NCI-H69 (cell line): Measurements from ENCODE around the gene SLC39A11.
"Not testable (repeated sequence)": the region's sequence is repeated elsewhere in the genome, so short reads cannot be mapped to it uniquely, and the experiment has no call there.

Source experiments
- DNase-seq: peaks from one replicate; lab custom pipeline; 2025; lab: John Stamatoyannopoulos, UW

The SLC39A11 gene

DNA sequence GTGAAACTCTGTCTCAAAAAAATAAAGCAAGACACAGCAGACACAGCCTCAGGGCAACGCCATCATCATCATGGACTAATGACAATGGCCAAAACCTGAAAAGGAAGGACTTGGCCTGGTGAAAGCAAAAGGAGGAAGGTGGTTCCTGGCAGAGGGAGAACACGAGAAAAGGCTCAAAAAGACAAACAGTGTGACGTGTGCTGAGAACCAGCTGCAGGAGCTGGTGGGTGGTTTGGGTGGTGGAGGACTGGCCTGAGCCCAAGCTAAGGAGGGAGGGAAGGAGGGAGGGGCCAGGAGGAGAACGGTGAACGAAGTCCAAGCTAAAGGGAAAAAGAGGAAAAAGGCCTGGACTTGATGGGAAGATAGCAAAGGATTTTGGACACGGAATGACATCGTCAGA lies 85.1 kb downstream of the SLC39A11 start:
- peak; percentile 86 for DNase-seq

DNA sequence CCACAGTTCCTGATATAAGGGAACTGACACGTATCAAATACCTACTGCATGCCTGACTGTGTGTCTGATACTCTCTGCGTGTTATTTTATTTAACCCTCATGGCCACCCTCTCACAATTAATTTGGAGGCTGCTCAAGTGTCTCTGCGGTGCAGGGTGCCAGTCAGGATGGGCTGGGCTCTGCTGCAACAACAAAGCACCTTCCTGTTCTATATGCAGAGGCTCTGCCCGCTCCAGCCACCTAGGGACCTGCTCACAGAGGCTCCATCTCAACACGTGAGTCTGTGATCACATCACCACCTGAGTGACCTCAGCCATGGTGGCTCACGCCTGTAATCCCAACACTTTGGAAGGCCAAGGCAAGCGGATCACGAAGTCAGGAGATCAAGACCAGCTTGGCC lies 87.1 kb downstream of the SLC39A11 start:
- no peak for DNase-seq

GRCh38 chr17:73003487-73003886 lies 89.0 kb downstream of the SLC39A11 start:
- no peak for DNase-seq

GRCh38 chr17:73000832-73001231 lies 91.7 kb downstream of the SLC39A11 start:
- no peak for DNase-seq

GRCh38 chr17:72999474-72999873 lies 93.0 kb downstream of the SLC39A11 start:
- peak; percentile 60 for DNase-seq

GRCh38 chr17:72998343-72998742 lies 94.1 kb downstream of the SLC39A11 start:
- DNase-seq = peak; percentile 97

GRCh38 chr17:72997559-72997958 lies 94.9 kb downstream of the SLC39A11 start:
- peak; percentile 87 for DNase-seq

DNA sequence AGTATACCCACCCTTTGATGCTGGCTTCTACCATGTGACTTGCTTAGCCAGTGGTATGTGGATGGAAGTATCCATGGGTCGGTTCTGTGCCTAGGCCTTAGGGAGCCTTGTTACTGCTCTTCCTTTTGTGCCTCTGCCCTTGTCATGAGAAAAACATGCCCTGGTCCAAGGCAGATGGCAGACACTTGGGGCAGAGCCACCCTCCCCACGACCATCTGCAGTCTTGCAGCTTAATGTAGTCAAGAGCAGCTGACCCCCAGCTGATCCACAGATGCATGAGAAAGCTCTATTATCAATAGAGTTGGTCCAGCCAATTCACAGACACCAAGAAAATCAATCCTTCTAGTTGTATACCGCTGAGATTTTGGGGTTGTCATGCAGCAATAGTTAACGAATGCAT lies 95.7 kb downstream of the SLC39A11 start:
- peak; percentile 54 for DNase-seq

- DNase-seq = no peak
Observed at GRCh38 chr17:72995008-72995656, 97.4 kb downstream of the SLC39A11 start.

GRCh38 chr17:72992783-72993467 lies 99.6 kb downstream of the SLC39A11 start:
- not testable (repeated sequence) for DNase-seq

DNA sequence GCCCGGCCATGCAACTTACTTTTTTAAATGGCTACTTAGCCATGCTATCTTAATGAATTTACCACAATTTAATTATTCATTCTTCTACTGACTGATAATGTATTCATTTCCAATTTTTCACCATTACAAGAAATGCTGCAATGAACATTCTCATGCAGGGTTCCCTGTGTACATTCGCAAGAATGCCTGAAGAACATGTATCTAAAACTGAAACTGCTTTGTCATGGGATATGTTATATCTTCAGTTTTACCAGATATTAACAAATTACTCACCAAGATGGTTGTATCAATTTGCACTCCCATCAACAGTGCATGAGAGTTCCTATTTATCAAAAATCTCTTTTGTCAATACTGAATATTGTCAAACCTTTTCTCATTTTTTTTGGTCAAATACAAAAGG lies 100.8 kb downstream of the SLC39A11 start:
- no peak for DNase-seq

- no peak for DNase-seq
Observed at GRCh38 chr17:72989074-72989610, 103.3 kb downstream of the SLC39A11 start.

GRCh38 chr17:72988451-72988850 lies 104.0 kb downstream of the SLC39A11 start:
- no peak for DNase-seq

DNA sequence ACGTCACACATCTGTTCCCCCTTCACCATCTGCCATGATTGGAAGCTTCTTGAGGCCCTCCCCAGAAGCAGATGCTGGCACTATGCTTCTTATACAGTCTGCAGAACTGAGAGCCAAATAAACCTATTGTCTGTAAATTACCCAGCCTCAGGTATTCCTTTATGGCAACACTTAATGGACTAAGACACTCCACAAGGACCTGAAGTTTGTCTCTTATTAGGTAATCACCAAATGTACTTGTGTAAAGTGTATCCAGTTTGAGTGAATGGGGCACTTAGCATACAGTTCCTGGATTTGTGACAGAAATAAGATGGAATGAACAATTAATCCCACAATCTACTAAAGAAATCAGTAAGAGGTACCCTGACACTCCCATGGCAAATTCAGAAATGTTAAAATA lies 105.3 kb downstream of the SLC39A11 start:
- peak; percentile 28 for DNase-seq

- DNase-seq = peak; percentile 93
Observed at GRCh38 chr17:72985882-72986720, 106.4 kb downstream of the SLC39A11 start.

GRCh38 chr17:72984926-72985325 lies 107.6 kb downstream of the SLC39A11 start:
- peak; percentile 30 for DNase-seq

GRCh38 chr17:72984145-72984925 lies 108.2 kb downstream of the SLC39A11 start:
- DNase-seq = no peak

DNA sequence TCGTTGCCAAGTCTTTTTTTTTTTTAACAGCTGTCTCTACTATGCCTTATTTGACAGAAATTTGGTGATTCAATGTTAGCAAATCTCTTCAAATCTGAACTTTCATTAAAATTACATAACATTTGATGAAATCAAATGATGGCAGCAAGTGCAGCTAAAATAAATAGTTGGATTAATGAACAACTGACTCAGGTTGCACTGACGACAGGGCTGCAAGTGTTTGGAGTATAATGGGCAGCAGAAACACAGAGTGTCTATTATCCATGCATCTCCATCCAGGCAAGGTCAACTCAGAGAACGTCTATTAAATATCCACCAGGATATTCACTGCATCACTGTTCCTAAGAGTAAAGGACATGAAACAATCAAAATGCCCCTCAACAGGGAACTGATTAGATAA lies 109.8 kb downstream of the SLC39A11 start:
- no peak for DNase-seq

DNA sequence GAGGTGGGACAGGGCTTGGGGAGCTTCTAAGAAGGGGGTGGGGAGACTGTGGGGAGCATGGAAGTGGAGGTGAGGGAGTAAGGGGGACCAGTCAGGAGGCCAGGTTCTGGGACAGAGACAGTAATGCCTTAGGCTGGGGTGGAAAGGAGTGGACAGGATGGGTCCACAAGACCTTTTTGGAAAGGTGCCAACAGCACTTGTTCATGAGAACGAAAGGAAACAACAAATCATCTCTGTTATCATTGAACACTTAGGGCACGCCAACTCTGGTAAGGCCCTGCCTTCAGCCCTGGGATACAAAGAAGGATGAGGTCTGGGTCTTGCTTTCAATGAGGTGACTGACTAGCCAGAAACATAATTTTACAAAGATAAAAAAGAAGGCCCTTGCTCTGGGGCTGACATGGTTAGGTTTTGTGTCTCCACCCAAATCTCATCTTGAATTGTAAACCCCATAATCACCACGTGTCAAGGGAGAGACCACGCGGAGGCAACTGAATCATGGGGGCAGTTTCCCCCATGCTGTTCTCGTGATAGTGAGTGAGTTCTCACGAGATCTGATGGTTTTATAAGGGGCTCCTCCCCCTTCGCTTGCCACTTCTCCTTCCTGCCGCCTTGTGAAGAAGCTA lies 113.8 kb downstream of the SLC39A11 start:
- peak; percentile 74 for DNase-seq

GRCh38 chr17:72977771-72978417 lies 114.6 kb downstream of the SLC39A11 start:
- DNase-seq = no peak
